ENCODE data around the gene ATXN7L1. TPM values are rescaled to one million over a fixed set of nuclear protein-coding genes. Genes with fewer than 3 reads are reported as not detected.

The ATXN7L1 gene
- polyA plus RNA-seq, 1 of the 3 experiments (the other 2 are of a cell fraction) = 6.0 TPM

DNA sequence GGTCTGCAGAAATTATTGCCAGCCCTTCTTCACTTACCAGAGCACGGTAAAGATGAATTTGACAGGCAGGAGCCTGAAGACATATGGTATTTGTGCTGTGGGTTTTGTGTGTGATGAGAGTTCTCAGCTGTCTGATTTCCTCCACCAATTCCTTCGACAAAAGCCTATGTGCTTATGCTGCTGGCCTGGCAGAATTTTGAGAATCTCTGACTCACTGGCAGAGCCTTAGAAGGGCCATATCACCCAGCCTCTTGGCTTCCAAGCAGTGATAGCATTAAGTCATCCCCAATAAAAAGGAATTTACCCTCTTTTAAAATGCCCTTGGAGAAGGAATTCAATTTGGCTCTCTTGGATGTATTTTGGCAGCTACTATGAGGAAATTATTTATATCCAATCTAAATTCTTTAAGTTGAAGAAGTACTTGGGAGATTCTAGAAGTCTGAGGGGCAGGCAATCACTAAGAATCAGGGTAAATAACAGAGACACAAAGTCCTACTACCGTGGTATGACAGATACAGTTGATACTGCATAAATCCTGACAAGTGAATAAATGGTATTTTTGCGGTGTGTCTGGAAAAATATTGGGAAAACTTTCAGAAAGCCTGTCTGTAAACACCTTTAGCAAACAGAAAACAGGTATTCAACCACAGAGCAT is 226.5 kb downstream of the ATXN7L1 start (continued):
- TF ChIP-seq, protein P1, sequence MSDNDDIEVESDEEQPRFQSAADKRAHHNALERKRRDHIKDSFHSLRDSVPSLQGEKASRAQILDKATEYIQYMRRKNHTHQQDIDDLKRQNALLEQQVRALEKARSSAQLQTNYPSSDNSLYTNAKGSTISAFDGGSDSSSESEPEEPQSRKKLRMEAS (IDR thresholded peaks at IDR 0.05; ENCODE audit: low read depth) = peak; percentile 46; the same call in 1 of the 2 replicates
- peak in 1 of 2 experiments; percentile 15; a peak in 1 of 4 replicates for TF ChIP-seq EP300 (IDR thresholded peaks at IDR 0.05; ENCODE audit: borderline replicate concordance in 1 of 2, low read depth in 1 of 2, low read length in 1 of 2)
- TF ChIP-seq, protein P2, sequence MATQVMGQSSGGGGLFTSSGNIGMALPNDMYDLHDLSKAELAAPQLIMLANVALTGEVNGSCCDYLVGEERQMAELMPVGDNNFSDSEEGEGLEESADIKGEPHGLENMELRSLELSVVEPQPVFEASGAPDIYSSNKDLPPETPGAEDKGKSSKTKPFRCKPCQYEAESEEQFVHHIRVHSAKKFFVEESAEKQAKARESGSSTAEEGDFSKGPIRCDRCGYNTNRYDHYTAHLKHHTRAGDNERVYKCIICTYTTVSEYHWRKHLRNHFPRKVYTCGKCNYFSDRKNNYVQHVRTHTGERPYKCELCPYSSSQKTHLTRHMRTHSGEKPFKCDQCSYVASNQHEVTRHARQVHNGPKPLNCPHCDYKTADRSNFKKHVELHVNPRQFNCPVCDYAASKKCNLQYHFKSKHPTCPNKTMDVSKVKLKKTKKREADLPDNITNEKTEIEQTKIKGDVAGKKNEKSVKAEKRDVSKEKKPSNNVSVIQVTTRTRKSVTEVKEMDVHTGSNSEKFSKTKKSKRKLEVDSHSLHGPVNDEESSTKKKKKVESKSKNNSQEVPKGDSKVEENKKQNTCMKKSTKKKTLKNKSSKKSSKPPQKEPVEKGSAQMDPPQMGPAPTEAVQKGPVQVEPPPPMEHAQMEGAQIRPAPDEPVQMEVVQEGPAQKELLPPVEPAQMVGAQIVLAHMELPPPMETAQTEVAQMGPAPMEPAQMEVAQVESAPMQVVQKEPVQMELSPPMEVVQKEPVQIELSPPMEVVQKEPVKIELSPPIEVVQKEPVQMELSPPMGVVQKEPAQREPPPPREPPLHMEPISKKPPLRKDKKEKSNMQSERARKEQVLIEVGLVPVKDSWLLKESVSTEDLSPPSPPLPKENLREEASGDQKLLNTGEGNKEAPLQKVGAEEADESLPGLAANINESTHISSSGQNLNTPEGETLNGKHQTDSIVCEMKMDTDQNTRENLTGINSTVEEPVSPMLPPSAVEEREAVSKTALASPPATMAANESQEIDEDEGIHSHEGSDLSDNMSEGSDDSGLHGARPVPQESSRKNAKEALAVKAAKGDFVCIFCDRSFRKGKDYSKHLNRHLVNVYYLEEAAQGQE (IDR thresholded peaks at IDR 0.05; ENCODE audit: low read depth, low read length) = peak; percentile 9; the same call in 1 of the 2 replicates
- TF ChIP-seq, protein P3, sequence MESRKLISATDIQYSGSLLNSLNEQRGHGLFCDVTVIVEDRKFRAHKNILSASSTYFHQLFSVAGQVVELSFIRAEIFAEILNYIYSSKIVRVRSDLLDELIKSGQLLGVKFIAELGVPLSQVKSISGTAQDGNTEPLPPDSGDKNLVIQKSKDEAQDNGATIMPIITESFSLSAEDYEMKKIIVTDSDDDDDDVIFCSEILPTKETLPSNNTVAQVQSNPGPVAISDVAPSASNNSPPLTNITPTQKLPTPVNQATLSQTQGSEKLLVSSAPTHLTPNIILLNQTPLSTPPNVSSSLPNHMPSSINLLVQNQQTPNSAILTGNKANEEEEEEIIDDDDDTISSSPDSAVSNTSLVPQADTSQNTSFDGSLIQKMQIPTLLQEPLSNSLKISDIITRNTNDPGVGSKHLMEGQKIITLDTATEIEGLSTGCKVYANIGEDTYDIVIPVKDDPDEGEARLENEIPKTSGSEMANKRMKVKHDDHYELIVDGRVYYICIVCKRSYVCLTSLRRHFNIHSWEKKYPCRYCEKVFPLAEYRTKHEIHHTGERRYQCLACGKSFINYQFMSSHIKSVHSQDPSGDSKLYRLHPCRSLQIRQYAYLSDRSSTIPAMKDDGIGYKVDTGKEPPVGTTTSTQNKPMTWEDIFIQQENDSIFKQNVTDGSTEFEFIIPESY (IDR thresholded peaks at IDR 0.05; ENCODE audit: borderline replicate concordance, low read depth) = no peak
- peak; percentile 61 for TF ChIP-seq FOSL2 (IDR thresholded peaks at IDR 0.05; ENCODE audit: borderline replicate concordance, low read depth)
- no peak for TF ChIP-seq CHD2 (IDR thresholded peaks at IDR 0.05; ENCODE audit: low read length, partially characterized antibody)
- TF ChIP-seq TEAD4 (IDR thresholded peaks at IDR 0.05; ENCODE audit: borderline replicate concordance, insufficient read depth) = 0 out of 2 replicates have a peak, but pooled peaks have one; percentile 17

DNA sequence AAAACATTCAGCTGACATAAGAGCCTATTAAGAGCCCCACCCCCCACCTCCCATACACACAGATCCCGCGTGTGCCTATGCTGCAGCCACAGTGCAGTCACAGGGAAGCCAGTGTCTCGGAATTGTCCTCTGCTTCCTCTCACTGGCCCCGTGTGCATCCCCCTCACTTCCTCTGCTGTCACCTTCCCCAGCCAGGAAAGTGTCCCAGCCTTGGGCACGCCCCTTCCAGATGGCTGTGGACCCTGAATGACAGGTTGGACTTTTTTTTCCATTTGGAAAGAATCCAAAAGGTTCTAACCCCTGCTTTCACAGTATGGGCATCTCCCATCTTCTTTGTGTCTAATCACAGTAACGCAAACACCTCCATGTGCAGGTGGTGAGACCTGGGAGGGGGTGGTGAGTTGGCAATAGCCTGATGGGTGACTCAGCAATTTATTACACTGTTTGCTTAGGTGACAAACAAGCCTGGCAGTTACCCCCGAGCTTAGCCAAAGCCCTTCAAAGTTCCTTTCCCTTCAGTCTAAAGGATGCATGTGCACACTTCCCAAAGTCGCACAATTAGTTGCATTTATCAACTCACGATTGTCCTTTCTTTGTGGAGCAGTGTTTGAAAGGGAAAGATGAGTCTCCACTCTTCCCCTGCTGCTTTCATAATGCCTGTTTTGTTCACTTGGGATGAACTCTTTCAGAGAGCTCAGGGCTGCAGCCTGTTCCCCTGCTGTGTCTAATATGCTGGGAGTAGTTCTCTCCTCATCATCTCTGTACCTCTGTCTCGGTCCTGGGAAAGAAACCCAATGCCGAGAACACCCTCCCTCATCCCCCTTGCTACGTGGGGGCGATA is 227.6 kb downstream of the ATXN7L1 start:
- Histone ChIP-seq H4K20me1 (ENCODE audit: insufficient read depth) (peaks cover 16% of the 10 kb centered on the region), H3K9ac (no peak overlapping the region), H3K27ac (ENCODE audit: low read depth in 2 of 2, low read length in 1 of 2) (peak overlapping the region in 1 of 2 experiments; percentile 29; a peak in 1 of 4 replicates), H3K27me3 (ENCODE audit: insufficient read depth) (no peaks in the 10 kb centered on the region), H3K4me3 (ENCODE audit: low read depth in 2 of 2, low read length in 1 of 2) (no peak overlapping the region), H2AFZ (ENCODE audit: low read depth) (no peak overlapping the region), H3K9me3 (no peaks in the 10 kb centered on the region), H3K36me3 (replicated peaks in 1 of 2; ENCODE audit: control insufficient read depth in 1 of 2, insufficient read depth in 2 of 2, low read length in 1 of 2) (no peaks in the 10 kb centered on the region), H3F3A (replicated peaks; ENCODE audit: insufficient read depth) (no peaks in the 10 kb centered on the region), H3K79me2 (ENCODE audit: insufficient read depth) (no peaks in the 10 kb centered on the region), H3K9me2 (no peaks in the 10 kb centered on the region), H3K4me2 (peak overlapping the region; percentile 29; the same call in 1 of the 2 replicates), H3K4me1 (ENCODE audit: control insufficient read depth in 1 of 2, insufficient read depth in 2 of 2, low read depth in 1 of 2, low read length in 1 of 2) (peaks cover 22 to 31% of the 10 kb centered on the region in 2 experiments)
- no peak for TF ChIP-seq NFIC (IDR thresholded peaks at IDR 0.05; ENCODE audit: borderline replicate concordance)
- 0 out of 2 replicates have a peak, but pooled peaks have one; percentile 15 for TF ChIP-seq FOSL2 (IDR thresholded peaks at IDR 0.05; ENCODE audit: borderline replicate concordance, low read depth)
- no peak for TF ChIP-seq EP300 (IDR thresholded peaks at IDR 0.05; ENCODE audit: borderline replicate concordance in 1 of 2, low read depth in 1 of 2, low read length in 1 of 2)
- no peak for TF ChIP-seq TCF12 (IDR thresholded peaks at IDR 0.05)
- TF ChIP-seq RFX5 (IDR thresholded peaks at IDR 0.05; ENCODE audit: low read length) = no peak
- no peak for TF ChIP-seq RAD21 (IDR thresholded peaks at IDR 0.05; ENCODE audit: low read length)
- no peak for TF ChIP-seq RCOR1 (IDR thresholded peaks at IDR 0.05; ENCODE audit: low read length)
- TF ChIP-seq TEAD4 (IDR thresholded peaks at IDR 0.05; ENCODE audit: borderline replicate concordance, insufficient read depth) = no peak
- CTCF ChIA-PET = interaction anchor here (1.3 to 7.6 kb wide), 6 partner anchors 11 to 505 kb away, joined by 4 to 60 read pairs (median 8); no protein-coding TSS in a partner anchor
- DNase-seq = peak; percentile 57
- POLR2A ChIA-PET = no interaction called here
- whole genome bisulfite sequencing (ENCODE audit: low lambda C conversion rate) = 79% methylated on average over 13 of the region's 13 CpGs

Data from SK-N-SH (cell line).